ENCODE results near the gene SATB2.

SATB2 gene

DNA sequence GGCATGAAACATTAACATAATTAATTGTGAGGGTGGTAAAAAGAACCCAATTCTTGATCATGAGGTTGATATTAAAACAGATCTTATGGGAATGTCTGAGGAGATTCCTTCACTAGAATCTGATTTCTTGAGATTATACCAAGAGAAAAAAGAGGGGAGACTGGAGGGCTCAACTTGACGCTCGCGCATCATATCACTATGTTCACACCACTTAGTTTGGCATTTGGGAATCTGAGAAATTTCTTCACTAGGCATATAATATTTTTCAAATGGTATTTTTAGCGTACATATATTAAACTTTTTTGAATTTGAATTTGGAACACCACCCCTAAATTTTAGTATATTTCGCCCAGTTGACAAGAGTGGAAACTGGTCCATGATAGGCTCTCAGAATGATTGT, 140.1 kb downstream of the SATB2 start:
- no peak for DNase-seq

DNA sequence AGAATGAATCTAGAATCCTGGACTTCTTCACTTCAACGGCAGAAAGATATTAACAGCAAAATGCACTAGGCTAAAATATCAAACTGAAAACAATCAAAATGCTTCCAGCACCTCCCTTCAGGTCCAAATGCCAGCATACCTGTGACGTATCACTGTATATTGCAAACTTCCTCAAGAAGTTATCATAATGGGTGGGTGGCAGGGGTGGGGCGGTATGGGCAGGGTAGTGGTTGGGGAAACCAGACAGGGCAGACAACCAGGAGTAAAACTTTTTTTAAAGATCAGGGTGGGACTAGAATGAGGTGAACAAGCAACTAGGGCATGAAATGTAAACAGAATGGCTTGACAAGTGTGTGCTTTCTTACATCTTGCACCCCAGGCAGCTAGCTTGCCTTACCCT, 140.9 kb downstream of the SATB2 start:
- DNase-seq = no peak

DNA sequence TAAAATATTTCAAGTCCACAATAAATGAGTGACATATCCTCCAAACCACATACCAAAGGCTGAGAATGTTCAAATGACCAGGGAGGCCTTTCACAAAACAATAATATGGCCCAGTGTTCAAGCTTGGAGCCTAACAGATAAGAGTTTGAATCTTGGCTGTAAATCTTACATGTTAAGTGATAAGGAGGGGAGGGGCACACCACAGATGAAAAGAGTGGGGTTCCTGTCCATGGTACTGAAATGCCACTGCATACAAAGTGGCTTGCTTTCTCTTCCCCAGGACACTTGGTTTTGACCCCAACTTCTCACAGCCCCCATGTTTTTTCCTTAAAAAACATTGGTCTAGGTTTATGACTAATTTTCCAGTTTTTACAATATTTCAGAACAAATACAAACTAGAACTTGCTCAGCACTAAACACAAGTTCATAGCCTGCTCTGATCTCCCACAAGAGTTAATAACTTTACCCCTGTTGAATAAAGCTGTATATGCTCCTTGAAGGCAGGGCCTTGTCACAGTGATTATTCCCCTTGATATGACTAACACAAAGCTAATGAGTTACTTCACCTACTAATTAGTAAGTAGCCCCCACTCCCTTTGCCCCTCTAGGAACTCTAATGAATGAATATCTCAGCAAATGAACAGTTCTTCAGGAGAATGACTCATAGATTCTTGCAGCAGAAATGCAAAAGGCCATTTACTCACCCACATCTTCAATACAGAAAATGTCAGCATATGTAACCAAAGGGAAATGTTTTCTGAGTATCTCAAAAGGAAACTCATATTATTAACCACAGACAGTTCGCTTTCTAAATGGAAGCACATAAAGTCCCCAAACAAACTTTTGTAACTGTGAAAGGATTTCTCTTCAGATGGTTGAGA, 142.2 kb downstream of the SATB2 start:
- peak; percentile 42 for DNase-seq

DNA sequence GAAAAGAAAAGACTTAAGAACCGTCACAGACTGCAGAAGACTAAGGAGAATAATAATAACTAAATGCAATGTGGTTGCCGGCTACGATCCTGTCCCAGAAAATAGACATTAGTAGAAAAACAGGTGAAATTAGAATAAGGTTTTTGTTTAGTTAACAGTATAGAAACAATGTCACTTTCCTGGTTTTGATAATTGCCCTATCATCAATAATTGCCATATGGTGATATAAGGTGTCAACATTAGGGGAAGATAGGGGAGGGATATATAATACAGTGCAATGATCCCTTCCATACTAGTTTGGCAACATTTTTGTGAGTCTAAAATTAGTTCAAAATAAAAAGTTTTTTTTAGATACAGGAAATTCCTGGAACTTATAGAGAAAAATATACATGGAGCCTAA, 144.8 kb downstream of the SATB2 start:
- no peak for DNase-seq

DNA sequence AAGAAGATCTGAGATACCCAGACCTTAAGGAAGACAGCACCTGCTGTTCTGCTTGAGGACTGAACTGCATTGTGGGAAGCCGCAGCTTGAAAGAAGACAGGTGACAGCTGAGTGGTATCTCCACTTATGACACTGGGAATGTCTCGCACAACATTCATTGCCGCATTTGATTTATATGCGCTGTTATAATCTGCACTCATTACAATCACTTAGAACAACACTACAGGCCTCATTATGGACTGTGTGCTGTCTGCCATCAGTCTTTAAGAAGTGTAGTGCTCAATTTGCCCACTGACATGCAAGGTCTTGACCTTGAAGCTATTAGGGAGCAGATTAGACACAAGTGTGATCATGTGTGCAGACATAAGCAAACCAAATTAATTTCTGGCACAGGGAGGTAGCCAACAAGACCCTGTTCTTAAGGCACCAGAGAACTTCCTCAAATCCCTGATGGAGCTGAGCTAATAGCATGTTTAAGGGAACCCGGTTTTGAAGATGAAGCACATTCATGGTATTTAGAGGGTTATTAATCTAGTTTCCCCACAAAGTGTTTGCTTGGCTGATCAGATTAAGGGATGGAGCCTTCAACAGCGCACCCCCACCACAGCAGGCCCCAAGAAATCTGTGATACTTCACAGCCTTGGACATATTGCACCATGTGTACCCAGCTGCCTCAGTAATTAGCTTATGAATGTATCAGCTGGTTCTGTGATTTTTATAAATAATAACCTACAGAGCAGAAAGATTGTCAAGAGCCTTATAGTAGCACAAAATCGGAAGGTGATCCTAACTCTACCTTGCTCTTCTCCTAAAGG, 146.8 kb downstream of the SATB2 start:
- DNase-seq = no peak

DNA sequence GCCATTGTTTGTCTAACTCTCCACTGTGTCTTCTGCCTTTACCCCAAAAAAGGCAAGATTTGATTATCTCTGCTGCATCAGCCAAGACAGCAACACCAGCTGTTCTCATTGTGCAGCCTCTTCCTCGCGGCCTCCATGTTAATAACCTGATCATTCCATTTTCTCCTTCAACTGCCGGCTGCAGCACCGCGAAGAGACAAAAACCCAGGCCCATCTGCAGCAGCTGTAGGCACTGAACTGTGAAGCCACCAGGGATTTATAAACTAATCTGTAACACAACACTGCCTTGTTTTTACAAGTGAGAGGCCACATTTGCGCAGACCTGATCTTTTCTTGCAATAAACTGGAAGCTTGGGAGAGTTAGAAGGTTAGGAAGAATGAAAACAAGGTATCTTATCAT, 147.8 kb downstream of the SATB2 start:
- DNase-seq = no peak

DNA sequence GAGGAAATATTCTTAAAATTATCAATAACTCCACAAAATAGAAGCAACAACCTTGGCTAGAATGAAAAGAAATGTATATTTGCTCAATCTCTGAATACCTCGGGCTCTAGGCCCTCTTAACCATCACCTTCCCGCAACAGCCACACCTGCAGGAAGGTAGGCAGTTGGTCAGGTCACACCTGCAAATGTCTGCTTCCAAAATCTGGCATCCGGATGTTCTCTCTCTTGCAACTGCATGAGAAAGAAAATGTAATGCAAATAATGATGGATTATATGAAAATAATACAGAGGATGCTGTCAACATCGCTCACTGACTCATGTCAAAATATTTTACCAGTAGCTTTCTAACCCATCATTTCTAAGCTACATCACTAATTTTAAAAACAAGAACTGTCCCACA, 148.3 kb downstream of the SATB2 start:
- DNase-seq = no peak

DNA sequence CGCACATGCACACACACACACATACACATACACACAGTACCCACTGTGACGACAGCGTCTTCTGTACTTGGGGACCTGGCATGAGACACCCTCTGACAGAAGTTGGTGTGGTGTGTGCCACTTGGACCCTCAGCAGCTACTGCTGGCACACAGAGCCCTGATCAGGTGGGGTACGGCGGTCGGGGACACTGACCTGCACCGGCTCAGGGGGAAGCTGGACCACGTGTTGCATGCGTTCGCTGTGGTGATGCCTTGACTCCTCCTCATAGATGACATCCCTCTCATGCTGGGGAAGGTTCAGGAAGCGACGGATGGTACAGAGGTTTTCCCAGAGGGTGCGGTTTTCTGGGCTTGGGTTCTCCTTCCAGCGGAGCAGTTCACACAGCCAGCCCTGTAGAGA, 149.2 kb downstream of the SATB2 start:
- DNase-seq = no peak

DNA sequence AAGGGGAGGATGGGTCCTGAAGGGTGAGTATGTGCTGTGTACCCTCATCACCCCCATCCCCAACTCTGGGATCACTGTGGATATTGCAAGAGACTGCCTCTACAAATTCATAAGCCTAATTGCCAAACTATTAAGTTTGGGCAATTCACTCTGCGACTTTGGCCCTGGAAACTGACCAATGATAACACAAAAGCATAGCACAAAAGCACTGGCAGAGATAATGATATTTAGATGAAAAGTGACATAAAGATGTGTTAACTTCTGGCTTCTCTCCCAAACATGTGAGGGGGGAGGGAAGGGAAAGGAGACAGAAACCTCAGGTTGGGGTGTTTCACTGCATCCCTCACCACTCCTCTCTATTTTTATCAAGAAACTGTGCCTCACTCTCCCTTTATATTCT, 150.3 kb downstream of the SATB2 start:
- no peak for DNase-seq

DNA sequence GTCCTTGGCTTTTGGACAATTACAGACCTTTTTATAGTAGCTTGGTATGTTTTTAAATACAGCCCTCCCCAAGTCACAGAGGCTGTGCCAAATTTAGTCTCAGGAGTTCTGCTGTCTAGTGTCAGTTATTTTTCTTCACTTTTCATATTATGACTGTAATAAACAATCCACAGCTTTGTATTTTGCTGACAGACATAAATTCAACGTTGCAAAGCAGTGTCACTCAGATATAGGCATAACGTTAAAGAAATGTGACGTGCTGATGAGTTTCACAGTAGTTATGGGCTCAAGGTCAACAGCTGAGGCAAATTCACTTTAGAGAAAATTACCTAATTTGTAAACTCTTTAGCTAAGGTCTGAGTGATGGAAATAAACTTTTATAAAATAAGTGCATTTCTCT, 151.6 kb downstream of the SATB2 start:
- no peak for DNase-seq

DNA sequence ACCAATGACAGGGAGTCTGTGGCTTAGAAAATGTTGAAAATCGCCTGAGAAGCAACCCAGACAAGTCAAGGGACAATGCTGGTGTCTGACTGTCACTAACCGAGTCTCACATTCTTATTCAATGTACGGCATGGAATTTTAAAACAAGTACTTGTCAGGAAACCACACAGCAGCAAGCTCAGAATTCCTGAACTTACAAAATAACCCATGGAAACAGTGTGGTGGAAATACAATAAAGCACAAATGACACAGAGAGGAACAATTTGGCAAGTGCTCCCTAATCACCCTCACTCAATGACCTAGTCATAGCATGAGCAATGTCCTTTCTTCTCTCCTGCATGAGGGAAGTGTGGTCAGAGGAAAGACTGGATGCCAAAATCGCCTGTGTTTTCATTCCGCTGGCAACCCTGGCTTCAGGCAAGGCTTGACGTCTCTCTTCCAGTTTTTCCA, 154.0 kb downstream of the SATB2 start:
- DNase-seq = peak; percentile 96

DNA sequence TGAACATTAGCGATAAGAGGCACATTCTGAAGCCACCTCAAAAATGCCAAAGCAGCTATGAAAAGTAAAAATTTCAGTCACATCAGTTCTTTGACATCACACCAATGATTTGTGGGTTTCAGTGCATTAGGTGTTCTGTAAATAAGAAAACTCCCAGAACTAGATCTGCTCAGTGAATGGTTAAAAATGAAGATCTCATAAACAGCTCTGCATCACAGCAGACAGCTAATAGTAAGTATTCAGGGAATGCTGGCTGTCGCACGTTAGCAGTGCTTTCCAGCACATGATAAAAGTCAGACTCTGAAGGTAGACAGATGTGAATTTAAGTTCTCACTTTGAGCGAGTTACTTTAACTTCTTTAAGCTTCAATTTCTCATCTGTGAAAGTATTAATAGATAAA, 154.9 kb downstream of the SATB2 start:
- DNase-seq = peak; percentile 33

DNA sequence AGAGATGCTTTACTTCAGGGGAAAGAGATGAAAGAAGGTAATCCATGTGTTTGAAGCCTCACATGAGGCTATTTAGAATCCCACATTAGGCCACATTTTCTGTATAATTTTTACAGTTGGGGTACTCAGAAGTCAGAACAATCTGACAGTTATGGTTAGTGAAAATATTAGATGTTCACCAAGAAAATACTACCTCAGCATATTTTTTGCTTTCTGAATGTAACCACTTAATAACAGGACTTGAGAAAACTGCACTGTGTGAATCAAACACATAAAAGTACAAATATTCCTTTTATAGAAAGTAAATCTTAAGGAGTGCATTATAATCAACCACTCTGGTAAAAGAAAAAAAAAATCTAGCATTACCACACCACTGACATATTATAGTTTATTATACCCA, 169.3 kb downstream of the SATB2 start:
- DNase-seq = no peak

DNA sequence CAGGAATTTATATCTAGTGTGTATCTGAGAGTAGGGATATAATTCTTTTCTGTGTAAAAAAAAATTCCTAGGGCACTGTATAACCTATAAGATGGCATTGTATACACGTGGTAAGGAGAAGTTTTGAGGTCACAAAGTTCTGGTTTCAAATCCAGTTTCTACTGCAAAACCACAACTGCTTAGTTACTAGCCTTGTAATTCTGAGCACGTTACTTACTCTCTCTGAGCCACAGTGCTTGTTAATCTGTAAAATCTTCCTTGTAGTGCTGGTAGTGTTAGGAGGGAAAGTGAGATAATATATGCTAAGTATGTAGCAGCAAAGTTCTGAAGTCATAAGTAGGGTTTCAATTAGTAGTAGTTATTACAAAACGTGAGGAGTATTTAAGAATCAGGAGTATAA, 175.4 kb downstream of the SATB2 start:
- DNase-seq = no peak

DNA sequence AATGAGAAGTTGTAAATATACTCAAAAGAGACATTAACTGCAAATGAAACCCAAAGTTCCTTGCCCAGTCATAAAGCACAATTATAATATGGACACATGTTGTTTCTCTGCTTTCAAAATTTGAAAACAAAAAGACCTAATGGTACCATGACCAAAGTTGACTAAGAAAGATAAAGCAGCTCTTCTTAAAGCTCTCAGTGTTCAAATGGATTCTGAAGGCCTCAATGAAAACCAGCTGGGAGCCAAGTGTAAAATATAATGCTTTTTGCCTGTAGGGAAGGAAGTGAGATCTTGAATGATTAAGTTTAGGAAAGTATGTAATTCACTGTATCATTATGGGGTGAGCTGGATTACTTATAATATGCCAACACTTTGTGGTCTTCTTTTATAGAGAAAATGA, 178.6 kb downstream of the SATB2 start:
- no peak for DNase-seq

DNA sequence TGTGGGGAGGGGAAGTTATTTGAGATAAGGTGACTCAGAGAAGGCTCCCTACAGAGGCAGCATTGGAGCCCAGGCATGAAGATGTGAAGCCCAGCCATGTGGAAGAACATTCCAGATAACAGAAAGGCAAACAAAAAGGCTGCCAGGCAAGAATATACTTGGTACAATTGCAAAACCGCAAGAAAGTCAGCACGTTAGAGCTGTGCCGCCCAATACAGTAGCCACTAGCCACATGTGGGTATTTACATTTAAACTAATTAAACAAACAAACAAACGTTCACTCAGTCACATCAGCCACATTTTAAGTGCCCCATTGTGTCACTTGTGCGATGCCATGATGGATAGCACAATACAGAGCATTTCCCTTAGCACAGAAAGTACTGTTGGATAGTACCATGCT, 179.6 kb downstream of the SATB2 start:
- peak; percentile 72 for DNase-seq

DNA sequence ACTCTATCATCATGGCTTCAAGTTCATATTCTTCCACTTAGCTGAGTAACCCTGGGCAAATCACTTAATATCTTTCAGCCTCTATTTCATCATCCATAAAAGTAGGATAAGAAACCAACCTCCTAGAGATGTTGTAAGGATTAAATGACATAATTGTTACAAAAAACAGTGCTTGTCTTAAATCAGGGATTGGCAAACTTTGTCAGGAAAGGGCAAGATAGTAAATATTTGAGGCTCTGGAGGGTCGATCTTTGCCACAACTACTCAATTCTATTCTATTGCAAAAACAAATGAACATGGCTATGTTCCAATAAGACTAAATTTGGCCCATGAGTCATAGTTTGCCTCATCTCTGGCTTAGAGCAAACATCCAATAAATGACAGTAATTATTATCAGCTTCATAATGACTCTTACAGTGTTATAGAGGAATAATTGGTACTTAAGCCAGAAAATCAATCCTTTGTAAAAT, 184.7 kb downstream of the SATB2 start:
- DNase-seq = peak; percentile 67

DNA sequence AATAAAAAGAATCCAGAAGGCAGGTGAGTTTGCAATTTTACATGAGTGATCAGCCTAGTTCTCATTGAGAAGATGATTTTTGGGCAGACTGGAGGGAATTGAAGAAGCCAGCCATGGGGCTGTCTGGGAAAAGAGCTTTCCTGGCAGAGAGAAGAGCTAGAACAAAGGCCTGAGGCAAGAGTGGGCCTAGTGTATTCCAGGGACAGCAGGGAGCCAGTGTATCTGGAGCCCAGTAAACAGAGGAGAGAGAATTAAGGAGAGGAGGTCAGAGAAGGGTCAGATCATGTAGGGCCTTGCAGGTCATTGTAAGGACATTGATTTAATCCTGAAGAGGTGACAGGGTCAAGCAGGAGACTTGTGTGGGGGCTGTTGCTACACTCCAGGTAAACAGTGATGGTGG, 195.8 kb downstream of the SATB2 start:
- no peak for DNase-seq

DNA sequence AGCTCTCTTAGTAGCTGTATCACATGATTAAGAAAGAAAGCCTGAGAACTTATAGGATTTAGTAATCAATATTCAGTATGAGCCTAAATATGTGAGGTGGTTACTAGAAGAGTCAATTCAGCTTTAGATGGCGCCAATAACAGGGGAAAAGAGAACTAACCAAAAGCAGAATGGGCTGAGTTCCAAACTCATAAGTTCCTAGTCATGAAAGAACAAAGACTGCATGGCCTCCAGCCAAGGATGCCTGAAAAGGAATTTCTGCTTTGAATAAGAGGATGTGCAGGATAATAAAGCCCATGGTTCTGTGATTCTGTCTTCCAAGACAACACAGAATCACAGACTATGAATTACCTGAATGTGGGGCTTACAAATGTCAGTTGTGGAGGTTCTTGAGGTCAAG, 196.5 kb downstream of the SATB2 start:
- peak; percentile 50 for DNase-seq

DNA sequence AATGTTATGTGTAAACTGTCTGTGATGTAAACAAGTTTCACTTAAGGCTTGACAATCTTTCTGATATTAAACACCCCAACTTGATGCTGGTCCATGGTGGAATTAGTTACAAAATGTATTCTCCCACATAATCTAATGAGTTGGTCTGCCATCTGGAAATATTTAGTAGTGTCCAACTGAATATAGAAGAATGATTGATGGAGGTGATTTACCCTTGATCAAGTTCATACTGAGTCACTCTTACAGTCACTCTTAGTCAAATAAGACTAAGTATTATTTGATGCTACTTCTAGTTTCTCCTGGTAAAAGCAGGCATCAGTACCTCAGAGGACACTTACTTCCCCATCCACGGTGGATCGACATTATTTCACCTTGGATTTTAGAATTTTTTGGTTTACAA, 198.1 kb downstream of the SATB2 start:
- no peak for DNase-seq

DNA sequence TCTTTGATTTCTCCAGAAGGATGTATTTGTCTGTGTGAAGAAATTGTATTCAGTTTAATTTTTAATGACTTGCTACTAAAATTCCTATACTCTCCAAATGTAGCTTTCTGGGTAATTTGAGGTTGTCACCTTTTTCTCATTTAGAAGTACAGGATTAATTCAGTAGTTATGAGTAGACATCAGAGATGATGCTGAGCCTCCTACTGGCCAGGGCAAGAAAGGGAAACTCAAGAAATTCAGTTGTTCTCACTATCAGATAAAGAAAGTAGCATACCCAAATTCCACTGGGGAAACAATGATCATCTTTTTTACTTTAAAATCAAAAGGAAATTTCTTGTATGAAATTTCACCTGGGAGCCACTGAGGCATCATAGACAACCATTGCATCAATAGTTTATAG, 199.4 kb downstream of the SATB2 start:
- DNase-seq = no peak

DNA sequence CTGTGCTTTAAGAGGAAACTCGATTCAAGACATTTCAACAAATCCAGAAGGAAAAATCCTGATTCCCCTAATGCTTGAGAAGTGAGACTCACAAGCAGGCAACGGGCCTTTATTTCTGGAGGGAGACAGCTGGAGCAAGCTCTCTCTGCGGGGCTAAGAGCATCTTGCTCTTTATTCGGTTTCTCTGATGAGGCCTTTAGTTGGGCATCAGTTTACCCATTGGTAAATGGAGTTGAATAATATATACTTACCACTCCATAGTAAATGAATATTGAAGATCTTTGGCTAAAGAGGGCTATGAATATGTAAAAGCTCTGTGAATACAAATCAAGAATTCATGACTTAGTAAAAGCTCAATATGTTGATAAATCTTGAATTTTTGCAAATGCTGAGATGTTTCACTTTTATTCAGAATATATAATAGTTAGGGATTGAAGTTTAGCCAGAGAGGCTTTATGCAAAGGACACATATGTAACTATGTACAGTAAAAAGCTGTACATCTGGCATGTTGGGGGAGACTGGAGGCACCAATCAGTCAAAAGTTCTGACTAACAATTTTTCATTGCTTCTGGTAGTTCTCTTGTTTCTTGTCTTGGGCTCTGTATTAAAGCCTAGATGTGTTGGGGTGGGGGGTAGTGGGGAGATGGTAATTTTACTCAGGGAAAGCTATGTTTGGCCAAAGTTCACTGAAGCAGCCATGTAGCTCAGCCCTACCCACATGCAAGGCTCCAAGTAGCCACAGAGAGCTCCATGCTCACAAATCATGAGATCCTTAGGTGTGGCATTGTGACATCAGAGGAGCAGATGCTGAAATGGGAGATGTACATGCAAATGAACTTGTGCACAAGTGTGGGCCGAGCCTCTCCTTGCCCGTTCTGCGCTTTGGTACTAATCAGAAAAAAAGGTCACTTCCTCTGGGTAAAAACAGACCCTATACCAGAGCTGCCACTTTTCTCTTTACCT, 200.2 kb downstream of the SATB2 start:
- no peak for DNase-seq

DNA sequence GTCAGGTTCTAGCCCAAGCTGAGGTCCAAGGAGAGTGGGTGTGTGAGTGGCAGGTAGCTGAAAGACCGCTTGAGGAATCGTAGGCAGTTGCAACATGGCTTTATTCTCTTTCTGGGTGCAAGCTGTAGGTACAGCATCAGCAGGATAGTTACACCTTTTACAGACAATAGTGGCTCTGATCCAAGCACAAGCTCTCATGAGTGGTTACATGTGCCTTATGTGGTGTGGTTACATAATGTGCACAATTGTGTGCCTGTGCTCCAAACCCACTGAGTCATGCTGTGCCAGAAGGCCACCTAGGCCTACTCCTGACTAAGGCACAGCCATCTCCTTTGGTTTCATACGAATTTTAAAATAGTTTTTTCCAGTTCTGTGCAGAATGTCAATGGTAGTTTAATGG, 227.6 kb downstream of the SATB2 start:
- DNase-seq = no peak
